ENCODE results near the gene GPI.
A peak's percentile ranks its signal among the peaks of the same experiment; 100 is the strongest.

The GPI gene

DNA sequence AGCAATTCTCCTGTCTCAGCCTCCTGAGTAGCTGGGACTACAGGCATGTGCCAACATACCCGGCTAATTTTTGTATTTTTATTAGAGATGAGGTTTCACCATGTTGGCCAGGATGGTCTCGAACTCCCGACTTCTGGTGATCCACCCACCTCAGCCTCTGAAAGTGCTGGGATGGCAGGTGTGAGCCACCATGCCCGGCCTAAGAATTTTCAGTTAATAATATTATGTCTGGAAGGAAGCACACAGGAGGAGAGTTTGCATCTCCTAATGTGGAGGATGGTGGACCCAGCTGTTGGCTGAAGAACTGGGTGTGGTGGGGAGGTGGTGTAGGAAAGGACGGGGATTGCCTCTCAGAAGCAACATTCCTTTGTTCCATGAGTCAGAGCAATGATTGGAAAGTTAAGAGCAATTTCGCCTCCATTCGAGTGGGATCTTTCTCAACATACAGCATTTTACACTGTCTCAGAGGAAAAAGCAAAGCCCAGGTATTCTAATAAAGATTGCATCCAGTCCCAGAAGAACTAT lies 51.1 kb downstream of the GPI start:
- no peak overlapping the region for H2BK5ac ChIP-seq (ENCODE audit: low read depth, low read length, poor library complexity, severe bottlenecking)

DNA sequence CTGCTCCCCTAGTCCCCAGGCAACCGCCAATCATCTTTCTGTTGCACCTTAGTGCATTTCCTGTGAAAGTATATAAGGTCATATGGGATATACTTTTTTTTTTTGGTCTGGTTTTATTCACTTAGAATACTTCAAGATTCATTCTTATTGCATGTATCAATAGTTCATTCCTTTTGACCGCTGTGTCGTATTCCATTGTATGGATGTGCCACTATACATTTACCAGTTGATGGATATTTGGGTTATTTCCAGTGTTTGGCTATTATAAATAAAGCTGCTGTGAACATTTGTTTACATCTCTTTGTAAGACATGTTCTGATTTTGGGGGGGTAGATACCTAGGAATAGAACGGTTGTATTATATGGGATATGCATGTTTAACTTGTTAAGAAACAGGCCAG lies 53.3 kb downstream of the GPI start:
- Histone ChIP-seq H3K23ac (ENCODE audit: low read length in 2 of 2) (no peak overlapping the region), H2BK5ac (ENCODE audit: low read depth, low read length, poor library complexity, severe bottlenecking) (no peak overlapping the region), H3K4ac (ENCODE audit: low read depth in 1 of 2, low read length in 2 of 2) (no peak overlapping the region), H3K4me3 (ENCODE audit: insufficient read depth in 1 of 2, low read depth in 1 of 2, low read length in 2 of 2) (no peak overlapping the region), H3K4me2 (ENCODE audit: low read length, poor library complexity, severe bottlenecking) (no peak overlapping the region), H3K9me3 (ENCODE audit: control insufficient read depth, low read length) (no peaks in the 10 kb centered on the region), H3K14ac (ENCODE audit: low read length in 2 of 2) (no peak overlapping the region), H3K36me3 (ENCODE audit: control insufficient read depth in 1 of 2, insufficient read depth in 2 of 2, low read depth in 1 of 2, low read length in 2 of 2) (peaks cover 32 to 34% of the 10 kb centered on the region in 2 experiments), H2BK12ac (ENCODE audit: low read length in 2 of 2) (no peak overlapping the region), H3K4me1 (ENCODE audit: control insufficient read depth, insufficient read depth, low read depth, low read length) (no peaks in the 10 kb centered on the region), H3K79me1 (replicated peaks; ENCODE audit: low read length, poor library complexity, severe bottlenecking) (peaks cover 14% of the 10 kb centered on the region), H2BK15ac (ENCODE audit: low read depth, poor library complexity, severe bottlenecking) (no peak overlapping the region), H3K18ac (ENCODE audit: low read depth in 1 of 2, low read length in 2 of 2) (no peak overlapping the region), H2BK120ac (ENCODE audit: low read depth, low read length) (no peak overlapping the region), H2AFZ (ENCODE audit: low read depth, low read length) (no peak overlapping the region), H3K9ac (ENCODE audit: low read length) (no peak overlapping the region), H3K27me3 (ENCODE audit: control insufficient read depth in 1 of 2, insufficient read depth in 1 of 2, low read length in 2 of 2) (no peaks in the 10 kb centered on the region), H4K8ac (ENCODE audit: low read length) (no peak overlapping the region), H3K27ac (ENCODE audit: low read length, poor library complexity, severe bottlenecking) (no peak overlapping the region), H4K91ac (ENCODE audit: low read length) (no peak overlapping the region), H2AK5ac (ENCODE audit: low read length, severe bottlenecking) (no peak overlapping the region)
- 100% methylated on average over 2 of the region's 4 CpGs for WGBS
- no peak for DNase-seq

More for the DNA sequence above, 51.1 kb downstream of the GPI start:
- Histone ChIP-seq H3K9ac (ENCODE audit: low read length) (no peak overlapping the region), H3K79me1 (replicated peaks; ENCODE audit: low read length, poor library complexity, severe bottlenecking) (peaks cover 16% of the 10 kb centered on the region), H3K14ac (ENCODE audit: low read length in 2 of 2) (no peak overlapping the region), H2AFZ (ENCODE audit: low read depth, low read length) (no peak overlapping the region), H3K4me1 (ENCODE audit: control insufficient read depth, insufficient read depth, low read depth, low read length) (no peaks in the 10 kb centered on the region), H3K4ac (ENCODE audit: low read depth in 1 of 2, low read length in 2 of 2) (no peak overlapping the region), H3K9me3 (ENCODE audit: control insufficient read depth, low read length) (no peaks in the 10 kb centered on the region), H3K4me2 (ENCODE audit: low read length, poor library complexity, severe bottlenecking) (no peak overlapping the region), H3K27me3 (ENCODE audit: control insufficient read depth in 1 of 2, insufficient read depth in 1 of 2, low read length in 2 of 2) (no peaks in the 10 kb centered on the region), H4K8ac (ENCODE audit: low read length) (no peak overlapping the region), H3K23ac (ENCODE audit: low read length in 2 of 2) (no peak overlapping the region), H3K18ac (ENCODE audit: low read depth in 1 of 2, low read length in 2 of 2) (no peak overlapping the region), H2BK12ac (ENCODE audit: low read length in 2 of 2) (no peak overlapping the region), H4K91ac (ENCODE audit: low read length) (no peak overlapping the region), H3K27ac (ENCODE audit: low read length, poor library complexity, severe bottlenecking) (no peak overlapping the region), H2BK15ac (ENCODE audit: low read depth, poor library complexity, severe bottlenecking) (no peak overlapping the region), H2BK120ac (ENCODE audit: low read depth, low read length) (no peak overlapping the region), H3K4me3 (ENCODE audit: insufficient read depth in 1 of 2, low read depth in 1 of 2, low read length in 2 of 2) (no peak overlapping the region), H3K36me3 (ENCODE audit: control insufficient read depth in 1 of 2, insufficient read depth in 2 of 2, low read depth in 1 of 2, low read length in 2 of 2) (peaks cover 32 to 37% of the 10 kb centered on the region in 2 experiments), H2AK5ac (ENCODE audit: low read length, severe bottlenecking) (no peak overlapping the region)
- 91% methylated on average over 7 of the region's 7 CpGs for WGBS
- no peak for DNase-seq

GRCh38 chr19:34426096-34426661 lies 61.2 kb downstream of the GPI start:
- H3K23ac ChIP-seq (ENCODE audit: low read length in 2 of 2) = no peak overlapping the region
- peaks cover 6% of the 10 kb centered on the region for H3K4me1 ChIP-seq (ENCODE audit: control insufficient read depth, insufficient read depth, low read depth, low read length)
- H3K14ac ChIP-seq (ENCODE audit: low read length in 2 of 2) = no peak overlapping the region
- H3K79me1 ChIP-seq (replicated peaks; ENCODE audit: low read length, poor library complexity, severe bottlenecking) = peaks cover 5% of the 10 kb centered on the region
- no peak overlapping the region for H4K8ac ChIP-seq (ENCODE audit: low read length)
- no peak overlapping the region for H2AFZ ChIP-seq (ENCODE audit: low read depth, low read length)
- no peak overlapping the region for H3K18ac ChIP-seq (ENCODE audit: low read depth in 1 of 2, low read length in 2 of 2)
- no peak for DNase-seq
- H2BK120ac ChIP-seq (ENCODE audit: low read depth, low read length) = no peak overlapping the region
- H2BK15ac ChIP-seq (ENCODE audit: low read depth, poor library complexity, severe bottlenecking) = no peak overlapping the region
- no peak overlapping the region for H2BK5ac ChIP-seq (ENCODE audit: low read depth, low read length, poor library complexity, severe bottlenecking)
- peak overlapping the region; percentile 16 for H4K91ac ChIP-seq (ENCODE audit: low read length)
- H3K9ac ChIP-seq (ENCODE audit: low read length) = no peak overlapping the region
- H3K4me2 ChIP-seq (ENCODE audit: low read length, poor library complexity, severe bottlenecking) = no peak overlapping the region
- H2BK12ac ChIP-seq (ENCODE audit: low read length in 2 of 2) = no peak overlapping the region
- H3K27ac ChIP-seq (ENCODE audit: low read length, poor library complexity, severe bottlenecking) = no peak overlapping the region
- no peak overlapping the region for H3K4me3 ChIP-seq (ENCODE audit: insufficient read depth in 1 of 2, low read depth in 1 of 2, low read length in 2 of 2)
- H3K36me3 ChIP-seq (ENCODE audit: control insufficient read depth in 1 of 2, insufficient read depth in 2 of 2, low read depth in 1 of 2, low read length in 2 of 2) = peaks cover 1 to 13% of the 10 kb centered on the region in 2 experiments
- no peak overlapping the region for H3K4ac ChIP-seq (ENCODE audit: low read depth in 1 of 2, low read length in 2 of 2)
- WGBS = 93% methylated on average over 8 of the region's 8 CpGs
- no peaks in the 10 kb centered on the region for H3K27me3 ChIP-seq (ENCODE audit: control insufficient read depth in 1 of 2, insufficient read depth in 1 of 2, low read length in 2 of 2)
- H3K9me3 ChIP-seq (ENCODE audit: control insufficient read depth, low read length) = no peaks in the 10 kb centered on the region
- no peak overlapping the region for H2AK5ac ChIP-seq (ENCODE audit: low read length, severe bottlenecking)

DNA sequence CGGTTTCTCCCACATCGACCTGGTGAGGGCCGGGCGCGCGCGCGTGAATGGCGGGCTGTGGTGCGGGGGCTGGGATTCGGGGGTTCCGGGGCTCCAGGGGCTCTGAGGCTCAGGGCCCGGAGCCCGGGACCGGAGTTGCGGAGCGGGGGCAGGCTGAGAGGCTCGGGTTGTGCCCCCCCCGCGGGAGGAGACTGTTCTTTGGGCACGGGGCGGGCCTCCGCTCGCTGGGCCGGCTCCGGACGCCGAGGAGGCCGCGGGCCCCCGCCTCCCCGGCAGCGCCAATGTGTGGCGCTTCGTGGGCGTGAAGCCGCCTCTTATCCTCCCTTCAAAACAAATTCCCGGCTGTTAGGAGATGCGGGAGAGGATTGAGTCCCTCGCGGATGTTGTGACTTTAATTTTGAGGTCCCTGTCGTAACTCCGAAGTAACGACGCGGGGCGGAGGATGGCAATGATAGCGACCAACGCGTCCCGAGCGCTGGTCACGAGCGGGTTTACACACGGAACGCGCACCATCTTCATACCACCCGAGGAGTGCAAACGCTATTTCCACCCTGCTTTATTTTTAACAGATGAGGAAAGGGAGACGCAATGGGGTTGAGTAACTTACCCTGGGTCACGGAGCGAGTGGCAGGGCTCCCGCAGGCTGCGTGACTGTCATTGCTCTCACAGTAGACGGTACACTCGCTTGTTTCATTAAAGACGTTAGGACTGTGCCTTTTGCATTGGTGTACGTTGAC lies 63.7 kb downstream of the GPI start:
- H4K91ac ChIP-seq (ENCODE audit: low read length) = no peak overlapping the region
- H3K79me1 ChIP-seq (replicated peaks; ENCODE audit: low read length, poor library complexity, severe bottlenecking) = peaks cover 3% of the 10 kb centered on the region
- peak overlapping the region; percentile 98 for H3K9ac ChIP-seq (ENCODE audit: low read length)
- under 1% methylated on average over 50 of the region's 68 CpGs for WGBS
- H3K4ac ChIP-seq (ENCODE audit: low read depth in 1 of 2, low read length in 2 of 2) = peak overlapping the region in 1 of 2 experiments; percentile 83
- peak overlapping the region; percentile 70 for H3K4me2 ChIP-seq (ENCODE audit: low read length, poor library complexity, severe bottlenecking)
- peaks cover 8 to 12% of the 10 kb centered on the region in 2 experiments for H3K36me3 ChIP-seq (ENCODE audit: control insufficient read depth in 1 of 2, insufficient read depth in 2 of 2, low read depth in 1 of 2, low read length in 2 of 2)
- no peaks in the 10 kb centered on the region for H3K27me3 ChIP-seq (ENCODE audit: control insufficient read depth in 1 of 2, insufficient read depth in 1 of 2, low read length in 2 of 2)
- H2BK120ac ChIP-seq (ENCODE audit: low read depth, low read length) = peak overlapping the region; percentile 64
- H2BK5ac ChIP-seq (ENCODE audit: low read depth, low read length, poor library complexity, severe bottlenecking) = peak overlapping the region; percentile 31
- peak; percentile 64 for DNase-seq
- H3K4me3 ChIP-seq (ENCODE audit: insufficient read depth in 1 of 2, low read depth in 1 of 2, low read length in 2 of 2) = peak overlapping the region; percentile 89 to 97
- no peaks in the 10 kb centered on the region for H3K9me3 ChIP-seq (ENCODE audit: control insufficient read depth, low read length)
- no peak overlapping the region for H2BK12ac ChIP-seq (ENCODE audit: low read length in 2 of 2)
- no peak overlapping the region for H3K14ac ChIP-seq (ENCODE audit: low read length in 2 of 2)
- H4K8ac ChIP-seq (ENCODE audit: low read length) = peak overlapping the region; percentile 19
- peak overlapping the region; percentile 42 for H2AFZ ChIP-seq (ENCODE audit: low read depth, low read length)
- H2AK5ac ChIP-seq (ENCODE audit: low read length, severe bottlenecking) = no peak overlapping the region
- H2BK15ac ChIP-seq (ENCODE audit: low read depth, poor library complexity, severe bottlenecking) = peak overlapping the region; percentile 69
- peaks cover 8% of the 10 kb centered on the region for H3K4me1 ChIP-seq (ENCODE audit: control insufficient read depth, insufficient read depth, low read depth, low read length)
- H3K23ac ChIP-seq (ENCODE audit: low read length in 2 of 2) = peak overlapping the region in 1 of 2 experiments; percentile 64
- H3K27ac ChIP-seq (ENCODE audit: low read length, poor library complexity, severe bottlenecking) = no peak overlapping the region
- peak overlapping the region; percentile 88 to 91 for H3K18ac ChIP-seq (ENCODE audit: low read depth in 1 of 2, low read length in 2 of 2)

Data from mesenchymal stem cell (in vitro differentiated cells and primary cell).